ENCODE data around the gene NTN1. TPM values are rescaled to one million over a fixed set of nuclear protein-coding genes. Genes with fewer than 3 reads are reported as not detected.

Gene NTN1
- total RNA-seq, 1 experiment from 2014 or later, result 1.2 TPM

DNA sequence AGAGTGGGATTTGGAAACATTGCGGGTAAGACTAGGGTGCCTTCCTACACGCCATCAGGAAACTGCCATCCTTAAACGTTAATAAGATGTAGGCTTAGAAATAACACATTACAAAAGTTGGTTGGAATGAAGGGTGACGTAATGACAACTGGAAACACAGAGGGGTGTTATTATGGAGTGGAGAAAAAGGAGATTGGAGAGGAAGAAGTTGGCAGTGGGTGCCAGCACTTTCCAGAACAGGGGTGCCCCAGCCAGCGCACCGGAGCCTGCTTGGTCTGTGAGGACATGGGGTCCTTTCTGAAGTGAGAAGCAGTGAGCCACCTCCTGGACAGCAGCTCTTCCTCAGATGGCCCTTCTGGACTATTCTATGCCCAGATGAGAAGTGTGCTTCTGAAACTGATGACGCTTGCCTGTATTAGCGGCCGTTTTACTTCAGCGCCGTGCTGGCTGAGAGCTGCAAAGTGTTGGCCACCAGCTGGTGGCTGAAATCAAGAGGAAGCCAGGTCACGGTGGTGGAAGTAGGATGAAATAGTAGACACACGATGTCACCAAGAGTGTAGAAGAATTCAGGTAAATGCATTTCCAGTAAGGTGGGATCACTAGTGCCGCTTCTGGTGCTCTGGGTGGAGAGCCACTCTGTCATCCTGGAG is 244.8 kb downstream of the NTN1 start:
- H3K4me2 ChIP-seq (ENCODE audit: insufficient read depth, insufficient read length, low read length), result no peak overlapping the region
- H3K18ac ChIP-seq (ENCODE audit: insufficient read length, low read depth, low read length), result no peak overlapping the region
- H4K5ac ChIP-seq (ENCODE audit: insufficient read length, low read depth, low read length), result no peak overlapping the region
- H2BK20ac ChIP-seq (ENCODE audit: low read depth, low read length, poor library complexity, severe bottlenecking), result no peak overlapping the region
- no peaks in the 10 kb centered on the region for H3K4me1 ChIP-seq (ENCODE audit: insufficient read depth, low read length)
- Mint-ChIP-seq H3K27me3 (ENCODE audit: low read depth) (no peaks in the 10 kb centered on the region; the same call in 1 of the 2 replicates), H3K9me3 (no peaks in the 10 kb centered on the region), H3K27ac (no peak overlapping the region; a peak in 1 of 7 replicates), H3K36me3 (ENCODE audit: insufficient read depth in 1 of 3, low read depth in 3 of 3) (no peaks in the 10 kb centered on the region), H3K4me3 (no peak overlapping the region), H3K4me1 (peaks cover 4 to 7% of the 10 kb centered on the region in 2 experiments)
- 100% methylated on average over 1 of the region's 14 CpGs for WGBS (ENCODE audit: extremely low coverage, insufficient read length, low lambda C conversion rate)
- no peak for DNase-seq
- no peak overlapping the region for H3K14ac ChIP-seq (ENCODE audit: insufficient read depth, low read length)
- no peak overlapping the region for H3K23ac ChIP-seq (ENCODE audit: insufficient read length, low read depth, low read length)
- H3K79me1 ChIP-seq (ENCODE audit: insufficient read depth, low read depth, low read length, poor library complexity, severe bottlenecking), result no peaks in the 10 kb centered on the region
- no peaks in the 10 kb centered on the region for H3K27me3 ChIP-seq (ENCODE audit: insufficient read depth, low read length)
- no peak overlapping the region for H4K91ac ChIP-seq (ENCODE audit: insufficient read length, low read depth, low read length)
- no peaks in the 10 kb centered on the region for H3K23me2 ChIP-seq (ENCODE audit: insufficient read length, low read depth, low read length, poor library complexity, severe bottlenecking)
- no peak for TF ChIP-seq CTCF (conservative IDR thresholded peaks at IDR 0.05)
- no peak overlapping the region for H4K8ac ChIP-seq (replicated peaks; ENCODE audit: insufficient read length, low read depth, low read length)
- H2BK12ac ChIP-seq (ENCODE audit: insufficient read length, low read depth, low read length), result no peak overlapping the region
- H2BK15ac ChIP-seq (ENCODE audit: low read depth, low read length), result no peak overlapping the region
- no peak overlapping the region for H3K56ac ChIP-seq (ENCODE audit: insufficient read length, low read depth, low read length)
- H3K9ac ChIP-seq (ENCODE audit: extremely low read depth, insufficient read length, low read length), result no peak overlapping the region
- no peaks in the 10 kb centered on the region for H3K79me2 ChIP-seq (ENCODE audit: insufficient read depth, low read length)
- H4K20me1 ChIP-seq (ENCODE audit: control insufficient read depth, insufficient read depth, insufficient read length), result no peaks in the 10 kb centered on the region
- H3T11ph ChIP-seq (ENCODE audit: low read length), result no peak overlapping the region
- no peak overlapping the region for H2AK5ac ChIP-seq (ENCODE audit: insufficient read length, low read length)
- no peak overlapping the region for H3K4ac ChIP-seq (ENCODE audit: low read depth, low read length)
- H3K27ac ChIP-seq (ENCODE audit: insufficient read length, low read depth, low read length), result no peak overlapping the region
- no peak overlapping the region for H2BK5ac ChIP-seq (ENCODE audit: insufficient read length, low read length)
- no peak overlapping the region for H2BK120ac ChIP-seq (ENCODE audit: low read depth, low read length, poor library complexity, severe bottlenecking)
- H3K9me3 ChIP-seq (ENCODE audit: control insufficient read depth, low read depth, low read length), result no peaks in the 10 kb centered on the region
- H2AFZ ChIP-seq (ENCODE audit: low read length), result no peak overlapping the region
